ENCODE measurements around the gene HPF1. TPM values are rescaled to one million over a fixed set of nuclear protein-coding genes. Genes with fewer than 3 reads are reported as not detected.
A peak's percentile ranks its signal among the peaks of the same experiment; 100 is the strongest.
"Not testable (repeated sequence)": the region's sequence is repeated elsewhere in the genome, so short reads cannot be mapped to it uniquely, and the experiment has no call there.

HPF1 gene
- total RNA-seq, 1 donor from 2014 or later = 14.9 TPM

- DNase-seq (ENCODE audit: low read depth in 2 of 2) = no peak
Observed at GRCh38 chr4:169741569-169741968, 16.2 kb downstream of the HPF1 start.

DNA sequence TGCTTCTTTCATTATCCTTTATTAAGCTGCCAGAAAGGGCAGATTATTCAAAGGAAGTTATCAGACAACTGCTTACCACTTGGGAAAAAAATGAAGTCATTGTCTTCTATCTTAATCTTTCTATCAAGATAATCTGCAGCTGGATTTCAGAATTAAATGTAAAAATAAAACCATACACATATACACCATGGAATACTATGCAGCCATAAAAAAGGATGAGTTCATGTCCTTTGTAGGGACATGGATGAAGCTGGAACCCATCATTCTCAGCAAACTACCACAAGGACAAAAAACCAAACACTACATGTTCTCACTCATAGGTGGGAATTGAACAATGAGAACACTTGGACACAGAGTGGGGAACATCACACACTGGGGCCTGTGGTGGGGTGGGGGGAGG is 19.1 kb downstream of the HPF1 start:
- not testable (repeated sequence) for DNase-seq (ENCODE audit: low read depth in 2 of 2)

- no peak for DNase-seq (ENCODE audit: low read depth in 2 of 2)
Observed at GRCh38 chr4:169730564-169730963, 27.2 kb downstream of the HPF1 start.

DNA sequence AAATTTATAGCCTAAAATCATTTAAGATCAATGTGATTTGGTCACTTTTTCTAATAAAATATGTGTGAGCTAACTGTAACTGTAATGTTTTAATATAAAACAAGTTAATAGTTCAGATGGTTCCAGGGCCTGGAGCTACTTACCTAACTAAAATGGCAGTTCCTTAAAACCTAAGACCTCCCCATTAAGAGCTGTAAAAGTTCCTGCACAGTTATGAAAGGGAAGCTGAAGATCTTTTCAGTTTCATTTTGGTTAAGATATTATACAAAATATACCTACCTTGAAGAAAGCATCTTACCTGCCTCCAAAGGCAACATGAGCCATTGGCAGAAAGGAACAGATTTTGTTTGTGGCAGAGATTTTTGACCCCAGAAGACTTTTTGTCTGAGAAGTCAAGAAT is 30.1 kb downstream of the HPF1 start:
- DNase-seq (ENCODE audit: low read depth in 2 of 2) = no peak

DNA sequence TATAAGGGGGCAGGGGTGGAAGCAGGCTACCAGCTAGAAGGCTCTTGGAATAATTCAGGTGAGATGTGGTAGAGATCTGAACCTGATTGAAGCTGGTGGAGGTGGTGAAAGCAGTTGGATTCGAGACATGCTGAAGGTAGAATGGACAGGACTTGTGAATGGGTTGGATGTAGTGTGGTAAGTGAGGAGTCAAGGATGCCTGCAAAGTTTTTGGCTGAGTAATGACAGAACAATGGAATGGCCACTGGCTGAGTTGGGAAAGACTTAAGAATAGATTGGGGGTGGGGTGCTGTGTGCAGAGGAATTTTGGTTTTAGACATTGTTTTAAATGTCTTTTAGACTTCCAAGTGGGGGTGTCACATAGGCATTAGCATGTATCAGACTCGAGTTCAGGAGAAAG is 33.5 kb downstream of the HPF1 start:
- no peak for DNase-seq (ENCODE audit: low read depth in 2 of 2)

- peak; percentile 23 to 49 for DNase-seq (ENCODE audit: low read depth in 2 of 2)
Observed at GRCh38 chr4:169723207-169723965, 34.4 kb downstream of the HPF1 start.

- DNase-seq (ENCODE audit: low read depth in 2 of 2) = no peak
Observed at GRCh38 chr4:169720529-169720928, 37.2 kb downstream of the HPF1 start.

DNA sequence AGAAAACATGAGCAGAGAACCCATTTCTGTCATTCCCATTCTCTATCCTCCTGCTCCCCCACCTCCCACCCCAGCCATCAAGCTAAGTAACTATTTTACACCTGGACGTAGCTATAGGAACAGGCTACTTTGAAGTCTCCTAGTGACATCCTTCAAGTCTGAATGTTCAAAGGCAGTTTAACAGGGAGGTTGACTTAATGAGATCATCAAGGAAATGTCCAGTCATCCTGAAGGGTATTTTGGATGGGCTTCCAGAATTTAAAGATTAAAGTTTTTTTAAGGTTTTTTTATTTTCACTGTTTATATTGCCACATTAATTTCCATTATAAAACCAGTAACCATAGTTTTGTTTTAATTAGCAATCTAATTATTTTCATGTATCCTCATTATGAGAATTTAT is 41.1 kb downstream of the HPF1 start:
- DNase-seq (ENCODE audit: low read depth in 2 of 2) = peak in 1 of 2 donors; percentile 35

GRCh38 chr4:169715826-169716225 is 41.9 kb downstream of the HPF1 start:
- no peak for DNase-seq (ENCODE audit: low read depth in 2 of 2)

GRCh38 chr4:169707958-169708643 is 49.6 kb downstream of the HPF1 start:
- DNase-seq (ENCODE audit: low read depth in 2 of 2) = no peak

- no peak for DNase-seq (ENCODE audit: low read depth in 2 of 2)
Observed at GRCh38 chr4:169698331-169698730, 59.4 kb downstream of the HPF1 start.

DNA sequence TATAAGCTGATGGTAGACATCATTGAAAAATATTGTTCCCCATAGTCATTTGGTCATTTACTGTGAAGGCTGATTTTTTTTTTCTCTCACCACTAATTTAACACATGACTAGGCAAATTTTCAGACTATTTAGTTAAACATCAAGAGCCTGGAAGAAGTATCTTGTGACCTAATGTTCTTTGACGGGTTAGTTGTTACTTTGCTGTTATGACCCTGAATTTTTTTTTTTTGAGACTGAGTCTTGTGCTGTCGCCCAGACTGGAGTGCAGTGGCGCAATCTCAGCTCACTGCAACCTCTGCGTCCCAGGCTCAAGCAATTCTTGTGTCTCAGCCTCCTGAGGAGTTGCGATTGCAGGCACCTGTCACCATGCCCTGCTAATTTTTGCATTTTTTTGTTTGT is 67.0 kb downstream of the HPF1 start:
- no peak for DNase-seq (ENCODE audit: low read depth in 2 of 2)

DNA sequence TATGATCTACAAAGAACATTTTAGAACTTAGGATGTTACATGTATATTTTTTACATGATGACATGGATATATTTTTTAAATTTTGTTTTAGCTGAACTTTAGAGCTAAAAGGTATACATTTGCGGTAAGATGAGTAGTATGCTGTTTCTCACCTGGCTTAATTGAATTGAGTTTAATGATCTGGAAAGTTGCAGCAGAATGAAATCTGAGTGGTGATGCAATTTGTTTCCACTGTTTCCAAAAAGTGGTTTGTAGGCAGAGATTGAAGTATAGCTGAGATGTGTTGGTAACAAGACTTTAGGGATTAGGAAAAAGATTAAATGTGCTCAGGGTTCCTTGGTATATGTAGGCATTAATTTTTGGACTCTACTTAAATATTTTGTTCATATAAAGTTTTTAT is 68.1 kb downstream of the HPF1 start:
- DNase-seq (ENCODE audit: low read depth in 2 of 2) = no peak

DNA sequence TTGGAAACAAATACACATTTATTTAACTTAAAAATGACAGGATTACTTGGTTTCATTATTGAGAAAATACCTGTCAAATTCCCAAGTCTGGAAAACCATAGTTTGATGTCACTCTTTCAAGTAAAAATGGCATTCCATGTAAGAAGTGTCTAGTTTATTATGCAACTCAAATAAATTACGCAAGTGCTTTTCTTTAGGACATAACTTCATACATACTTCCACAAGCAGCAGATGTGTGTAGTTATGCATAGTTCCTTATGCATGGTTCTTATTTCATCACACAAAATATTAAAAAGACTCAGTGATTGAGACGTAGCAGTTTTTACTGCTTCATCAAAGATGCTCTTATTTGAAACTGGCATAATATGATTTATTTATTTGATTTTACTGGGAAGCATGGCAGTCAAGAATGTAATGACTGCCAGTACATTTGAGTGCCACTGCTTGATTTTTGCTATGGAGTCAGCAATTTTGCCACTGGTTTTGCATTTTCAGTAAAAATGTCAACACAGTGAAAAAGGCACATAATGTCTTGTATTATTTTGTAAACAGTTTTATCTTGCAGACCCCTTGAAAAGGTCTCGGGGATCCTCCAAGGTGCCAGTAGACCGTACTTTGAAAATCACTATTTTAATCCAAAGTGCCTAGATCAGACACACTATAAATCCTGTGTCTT is 75.2 kb downstream of the HPF1 start:
- no peak for DNase-seq (ENCODE audit: low read depth in 2 of 2)

Other genes with a start within 250 kb of the HPF1 start
- gene NEK1, start 145.4 kb downstream of the HPF1 start, total RNA-seq = 4.4 and 4.8 TPM in 2 replicates
- gene CLCN3, start 137.4 kb downstream of the HPF1 start, total RNA-seq = 58.3 and 85.6 TPM in 2 replicates